DOHH2 (cell line): ENCODE results near the gene TCERG1L.

Experiments used
- EZH2phosphoT487 ChIP-seq: fragments of 200-600 bp; sonication (generic); IDR thresholded peaks from 2 replicates; pipeline ENCODE4 v1.6.1; 2017; ENCODE audit warnings: borderline replicate concordance, mild to moderate bottlenecking, antibody characterized with exemption, low read length, moderate library complexity, mixed read lengths
- TF ChIP-seq, protein P1 (sequence below): fragments of 200-600 bp; sonication (generic); IDR thresholded peaks from one replicate; pipeline ENCODE4 v1.5.1; 2014; ENCODE audit warnings: antibody characterized with exemption, mild to moderate bottlenecking, low read depth, low read length; ENCODE audit not compliant: poor library complexity, severe bottlenecking

DNA sequence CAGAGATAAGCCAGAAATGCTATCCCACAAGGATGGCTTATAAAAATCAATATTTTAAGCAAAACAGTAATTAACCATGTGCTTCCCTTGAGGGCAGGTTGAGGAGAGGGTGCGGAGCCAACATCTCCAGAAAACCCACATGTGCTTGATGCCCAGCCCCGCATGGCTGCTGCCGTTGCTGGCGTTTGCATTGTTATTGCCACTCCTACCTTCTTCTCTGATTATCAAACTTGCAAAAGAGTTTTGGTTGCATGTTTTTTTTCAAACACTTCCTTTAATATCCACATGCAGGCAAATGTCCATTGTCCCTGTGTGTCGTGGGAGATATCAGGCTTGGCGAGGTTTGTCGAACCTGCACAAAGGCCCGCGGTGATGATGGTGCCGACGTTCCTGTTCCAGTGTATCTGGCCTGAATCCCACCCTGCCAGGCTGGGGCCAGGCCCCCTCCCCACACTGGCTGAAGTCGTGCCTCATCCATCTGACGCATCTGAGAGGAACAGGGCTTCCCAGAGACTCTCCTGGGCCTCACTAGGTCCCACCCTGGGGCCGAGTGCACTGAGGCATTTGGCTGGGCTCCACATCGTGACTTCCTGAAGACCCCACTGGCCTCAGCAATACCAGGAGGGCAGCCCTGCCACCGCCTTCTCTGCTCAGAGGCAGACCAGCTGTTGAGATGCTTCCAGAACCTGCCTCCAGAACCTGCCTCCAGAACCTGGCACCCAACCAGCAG lies 40.9 kb downstream of the TCERG1L start:
- TF ChIP-seq, protein P1, sequence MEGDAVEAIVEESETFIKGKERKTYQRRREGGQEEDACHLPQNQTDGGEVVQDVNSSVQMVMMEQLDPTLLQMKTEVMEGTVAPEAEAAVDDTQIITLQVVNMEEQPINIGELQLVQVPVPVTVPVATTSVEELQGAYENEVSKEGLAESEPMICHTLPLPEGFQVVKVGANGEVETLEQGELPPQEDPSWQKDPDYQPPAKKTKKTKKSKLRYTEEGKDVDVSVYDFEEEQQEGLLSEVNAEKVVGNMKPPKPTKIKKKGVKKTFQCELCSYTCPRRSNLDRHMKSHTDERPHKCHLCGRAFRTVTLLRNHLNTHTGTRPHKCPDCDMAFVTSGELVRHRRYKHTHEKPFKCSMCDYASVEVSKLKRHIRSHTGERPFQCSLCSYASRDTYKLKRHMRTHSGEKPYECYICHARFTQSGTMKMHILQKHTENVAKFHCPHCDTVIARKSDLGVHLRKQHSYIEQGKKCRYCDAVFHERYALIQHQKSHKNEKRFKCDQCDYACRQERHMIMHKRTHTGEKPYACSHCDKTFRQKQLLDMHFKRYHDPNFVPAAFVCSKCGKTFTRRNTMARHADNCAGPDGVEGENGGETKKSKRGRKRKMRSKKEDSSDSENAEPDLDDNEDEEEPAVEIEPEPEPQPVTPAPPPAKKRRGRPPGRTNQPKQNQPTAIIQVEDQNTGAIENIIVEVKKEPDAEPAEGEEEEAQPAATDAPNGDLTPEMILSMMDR: no peak
- TF ChIP-seq EZH2phosphoT487: no peak
